ENCODE data around the gene PPP1R18. TPM values are rescaled to one million over a fixed set of nuclear protein-coding genes. Genes with fewer than 3 reads are reported as not detected.

The PPP1R18 gene
- total and polyA plus RNA-seq, 9 of the 15 experiments (the other 6 are each of a cell fraction or from before 2014, with no cell fraction given), result 12.0 to 99.2 (median 42.6) TPM

GRCh38 chr6:30684386-30685156 is 1.9 kb downstream of the PPP1R18 start (continued):
- TF ChIP-seq RBM22 (IDR thresholded peaks at IDR 0.05; ENCODE audit: low read depth, low read length, poor library complexity, severe bottlenecking), result no peak
- no peak for TF ChIP-seq ZBTB43 (CRISPR knock-in tag; IDR thresholded peaks at IDR 0.05)
- TF ChIP-seq TAF1 (IDR thresholded peaks at IDR 0.05; ENCODE audit: control insufficient read depth, extremely low read depth, insufficient read depth, low read length, severe bottlenecking), result no peak
- no peak for TF ChIP-seq MCM3 (IDR thresholded peaks at IDR 0.05)
- no peak for TF ChIP-seq NCOR1 (IDR thresholded peaks at IDR 0.05)
- no peak for TF ChIP-seq EP300 (IDR thresholded peaks at IDR 0.05; ENCODE audit: low read length)
- no peak for TF ChIP-seq C11orf30 (IDR thresholded peaks at IDR 0.05; ENCODE audit: low read depth)
- peak; percentile 85 for TF ChIP-seq VEZF1 (CRISPR knock-in tag; IDR thresholded peaks at IDR 0.05)
- TF ChIP-seq ZNF398 (CRISPR knock-in tag; IDR thresholded peaks at IDR 0.05), result no peak
- no peak for TF ChIP-seq ZC3H11A (IDR thresholded peaks at IDR 0.05; ENCODE audit: low read depth, low read length)
- TF ChIP-seq CREB5 (CRISPR knock-in tag; IDR thresholded peaks at IDR 0.05), result no peak
- no peak for TF ChIP-seq TCF3 (CRISPR knock-in tag; IDR thresholded peaks at IDR 0.05)
- peak; percentile 79 to 91 for TF ChIP-seq MAZ (CRISPR knock-in tag; conservative IDR thresholded peaks at IDR 0.05 in 1 of 2, IDR thresholded peaks at IDR 0.05 in 1 of 2)
- no peak; the same call in 1 of the 2 replicates for TF ChIP-seq LEF1 (IDR thresholded peaks at IDR 0.05)
- TF ChIP-seq E2F3 (CRISPR knock-in tag; IDR thresholded peaks at IDR 0.05), result no peak
- no peak for TF ChIP-seq RAD21 (CRISPR knock-in tag; conservative IDR thresholded peaks at IDR 0.05 in 1 of 2, IDR thresholded peaks at IDR 0.05 in 1 of 2)
- TF ChIP-seq NR4A1 (CRISPR knock-in tag; IDR thresholded peaks at IDR 0.05), result no peak
- no peak for TF ChIP-seq NR4A1 (tag; IDR thresholded peaks at IDR 0.05)
- TF ChIP-seq CHAMP1 (IDR thresholded peaks at IDR 0.05), result no peak
- TF ChIP-seq TGIF2 (CRISPR knock-in tag; IDR thresholded peaks at IDR 0.05), result no peak
